ENCODE results near the gene TEC.

TEC gene

GRCh38 chr4:48270523-48270897 lies 872 bp upstream of the TEC start:
- TF ChIP-seq CTCF (conservative IDR thresholded peaks at IDR 0.05; ENCODE audit: low read length) (no peak), EZH2phosphoT487 (IDR thresholded peaks at IDR 0.05; ENCODE audit: borderline replicate concordance) (no peak)
- Histone ChIP-seq H3K9me3 (ENCODE audit: insufficient read depth, low read depth, low read length) (no peaks in the 10 kb centered on the region), H3K4me3 (ENCODE audit: low read length, poor library complexity, severe bottlenecking) (peak overlapping the region; percentile 94), H3K27me3 (ENCODE audit: insufficient read depth, low read length, poor library complexity, severe bottlenecking) (no peaks in the 10 kb centered on the region), H3K4me1 (ENCODE audit: insufficient read depth, low read length, poor library complexity, severe bottlenecking) (peaks cover 68% of the 10 kb centered on the region), H3F3A (ENCODE audit: low read depth) (peaks cover 10% of the 10 kb centered on the region), H3K4me2 (ENCODE audit: low read depth, low read length, poor library complexity, severe bottlenecking) (peak overlapping the region; percentile 97), H3K9me2 (replicated peaks; ENCODE audit: low read depth, low read length) (no peaks in the 10 kb centered on the region), H4K20me1 (ENCODE audit: insufficient read depth, low read length, poor library complexity, severe bottlenecking) (peaks cover 32% of the 10 kb centered on the region), H3K79me2 (ENCODE audit: insufficient read depth, low read length) (peaks cover 45% of the 10 kb centered on the region), H3K9ac (ENCODE audit: low read depth, low read length, poor library complexity, severe bottlenecking) (peak overlapping the region; percentile 80), H3K36me3 (ENCODE audit: insufficient read depth, low read length) (no peaks in the 10 kb centered on the region), H2AFZ (ENCODE audit: low read length) (peak overlapping the region; percentile 83; the same call in 1 of the 2 replicates)

- TF ChIP-seq CTCF (conservative IDR thresholded peaks at IDR 0.05; ENCODE audit: low read length) (peak; percentile 39; the same call in 1 of the 2 replicates), EZH2phosphoT487 (IDR thresholded peaks at IDR 0.05; ENCODE audit: borderline replicate concordance) (no peak)
- Histone ChIP-seq H3K79me2 (ENCODE audit: insufficient read depth, low read length) (peaks cover 48% of the 10 kb centered on the region), H3K4me3 (ENCODE audit: low read length, poor library complexity, severe bottlenecking) (peak overlapping the region; percentile 94), H3K9me2 (replicated peaks; ENCODE audit: low read depth, low read length) (no peaks in the 10 kb centered on the region), H3K4me2 (ENCODE audit: low read depth, low read length, poor library complexity, severe bottlenecking) (peak overlapping the region; percentile 97), H3K4me1 (ENCODE audit: insufficient read depth, low read length, poor library complexity, severe bottlenecking) (peaks cover 67% of the 10 kb centered on the region), H3K27me3 (ENCODE audit: insufficient read depth, low read length, poor library complexity, severe bottlenecking) (no peaks in the 10 kb centered on the region), H3K9me3 (ENCODE audit: insufficient read depth, low read depth, low read length) (no peaks in the 10 kb centered on the region), H2AFZ (ENCODE audit: low read length) (peak overlapping the region; percentile 83), H3K9ac (ENCODE audit: low read depth, low read length, poor library complexity, severe bottlenecking) (peak overlapping the region; percentile 80), H4K20me1 (ENCODE audit: insufficient read depth, low read length, poor library complexity, severe bottlenecking) (peaks cover 33% of the 10 kb centered on the region), H3K36me3 (ENCODE audit: insufficient read depth, low read length) (no peaks in the 10 kb centered on the region), H3F3A (ENCODE audit: low read depth) (peaks cover 10% of the 10 kb centered on the region)
Measured at GRCh38 chr4:48269861-48270522, 354 bp upstream of the TEC start.

GRCh38 chr4:48267574-48267973 lies 2.1 kb downstream of the TEC start:
- H3K79me2 ChIP-seq (ENCODE audit: insufficient read depth, low read length), result peaks cover 73% of the 10 kb centered on the region
- peak overlapping the region; percentile 80 for H3K9ac ChIP-seq (ENCODE audit: low read depth, low read length, poor library complexity, severe bottlenecking)
- TF ChIP-seq CTCF (conservative IDR thresholded peaks at IDR 0.05; ENCODE audit: low read length) (no peak), EZH2phosphoT487 (IDR thresholded peaks at IDR 0.05; ENCODE audit: borderline replicate concordance) (no peak)
- H3K36me3 ChIP-seq (ENCODE audit: insufficient read depth, low read length), result no peaks in the 10 kb centered on the region
- no peaks in the 10 kb centered on the region for H3K9me3 ChIP-seq (ENCODE audit: insufficient read depth, low read depth, low read length)
- H3F3A ChIP-seq (ENCODE audit: low read depth), result peaks cover 10% of the 10 kb centered on the region
- H4K20me1 ChIP-seq (ENCODE audit: insufficient read depth, low read length, poor library complexity, severe bottlenecking), result peaks cover 55% of the 10 kb centered on the region
- peaks cover 76% of the 10 kb centered on the region for H3K4me1 ChIP-seq (ENCODE audit: insufficient read depth, low read length, poor library complexity, severe bottlenecking)
- H3K4me3 ChIP-seq (ENCODE audit: low read length, poor library complexity, severe bottlenecking), result peak overlapping the region; percentile 94
- H2AFZ ChIP-seq (ENCODE audit: low read length), result no peak overlapping the region
- H3K4me2 ChIP-seq (ENCODE audit: low read depth, low read length, poor library complexity, severe bottlenecking), result peak overlapping the region; percentile 99
- H3K27me3 ChIP-seq (ENCODE audit: insufficient read depth, low read length, poor library complexity, severe bottlenecking), result no peaks in the 10 kb centered on the region
- H3K9me2 ChIP-seq (replicated peaks; ENCODE audit: low read depth, low read length), result no peaks in the 10 kb centered on the region

Measured in Loucy (cell line).